ENCODE results near the gene DYNLL2. TPM values are rescaled to one million over a fixed set of nuclear protein-coding genes. Genes with fewer than 3 reads are reported as not detected.
"Not testable (repeated sequence)": the region's sequence is repeated elsewhere in the genome, so short reads cannot be mapped to it uniquely, and the experiment has no call there.

Gene DYNLL2
- total RNA-seq, 1 experiment from 2014 or later = 13.2 TPM

DNA sequence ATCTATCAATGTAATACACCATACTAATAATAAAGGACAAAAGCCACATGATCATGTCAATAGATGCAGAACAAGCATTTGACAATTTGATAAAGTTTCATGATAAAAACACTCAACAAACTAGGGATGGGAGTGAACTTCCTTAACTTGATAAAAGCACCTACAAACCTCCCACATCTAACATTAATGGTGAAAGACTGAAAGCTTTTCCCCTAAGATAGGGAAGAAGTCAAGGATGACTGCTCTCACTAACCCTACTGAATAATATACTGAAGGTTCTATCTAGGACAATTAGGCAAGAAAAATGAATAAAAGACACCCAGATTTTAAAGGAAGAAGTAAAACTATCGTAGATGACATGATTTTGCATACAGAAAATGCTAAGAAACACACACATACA, 10.4 kb upstream of the DYNLL2 start:
- DNase-seq (ENCODE audit: low read depth) = no peak

DNA sequence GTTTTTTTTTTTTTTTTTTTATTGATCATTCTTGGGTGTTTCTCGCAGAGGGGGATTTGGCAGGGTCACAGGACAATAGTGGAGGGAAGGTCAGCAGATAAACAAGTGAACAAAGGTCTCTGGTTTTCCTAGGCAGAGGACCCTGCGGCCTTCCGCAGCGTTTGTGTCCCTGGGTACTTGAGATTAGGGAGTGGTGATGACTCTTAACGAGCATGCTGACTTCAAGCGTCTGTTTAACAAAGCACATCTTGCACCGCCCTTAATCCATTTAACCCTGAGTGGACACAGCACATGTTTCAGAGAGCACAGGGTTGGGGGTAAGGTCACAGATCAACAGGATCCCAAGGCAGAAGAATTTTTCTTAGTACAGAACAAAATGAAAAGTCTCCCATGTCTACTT, 10.0 kb upstream of the DYNLL2 start:
- DNase-seq (ENCODE audit: low read depth) = not testable (repeated sequence)

DNA sequence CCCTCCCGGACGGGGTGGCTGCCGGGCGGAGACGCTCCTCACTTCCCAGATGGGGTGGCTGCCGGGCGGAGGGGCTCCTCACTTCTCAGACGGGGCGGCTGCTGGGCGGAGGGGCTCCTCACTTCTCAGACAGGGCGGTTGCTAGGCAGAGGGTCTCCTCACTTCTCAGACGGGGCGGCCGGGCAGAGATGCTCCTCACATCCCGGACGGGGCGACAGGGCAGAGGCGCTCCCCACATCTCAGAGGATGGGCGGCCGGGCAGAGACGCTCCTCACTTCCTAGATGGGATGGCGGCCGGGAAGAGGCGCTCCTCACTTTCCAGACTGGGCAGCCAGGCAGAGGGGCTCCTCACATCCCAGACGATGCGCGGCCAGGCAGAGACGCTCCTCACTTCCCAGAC, 8.8 kb upstream of the DYNLL2 start:
- DNase-seq (ENCODE audit: low read depth) = not testable (repeated sequence)

DNA sequence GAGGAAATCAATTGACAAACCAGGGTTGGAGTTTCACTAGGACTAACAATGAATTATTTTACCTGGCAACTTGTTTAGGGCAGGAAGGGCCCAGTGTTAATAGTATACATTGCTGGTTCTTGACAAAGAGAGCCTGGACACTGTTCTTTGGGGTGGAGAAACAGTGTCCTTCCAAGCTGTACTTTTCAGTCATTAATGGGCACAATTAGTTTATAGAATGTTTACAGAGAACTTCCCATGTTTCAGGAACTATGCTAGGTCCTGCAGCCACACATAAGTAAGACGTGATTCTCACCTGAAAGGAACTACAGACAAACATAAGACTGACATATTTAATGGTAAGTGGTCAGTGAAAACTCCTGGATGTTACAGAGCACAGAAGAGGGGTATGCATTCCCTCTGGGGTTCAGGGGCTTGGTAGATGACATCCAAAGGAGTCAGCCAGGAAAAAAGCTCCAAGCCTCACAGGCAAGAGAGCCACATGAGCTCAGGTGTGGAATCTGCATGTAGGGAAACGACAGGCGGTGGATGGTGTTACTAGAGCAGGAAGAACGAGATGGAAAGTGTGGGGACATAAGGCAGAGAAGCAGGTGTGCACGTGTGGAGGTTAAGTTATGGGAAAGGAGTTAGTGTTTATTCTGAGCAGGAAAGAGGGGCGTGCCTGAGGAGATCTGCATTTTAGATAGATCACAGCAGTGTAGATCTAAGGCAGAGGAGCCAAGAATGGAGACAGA, 3.8 kb upstream of the DYNLL2 start:
- no peak for DNase-seq (ENCODE audit: low read depth)

DNA sequence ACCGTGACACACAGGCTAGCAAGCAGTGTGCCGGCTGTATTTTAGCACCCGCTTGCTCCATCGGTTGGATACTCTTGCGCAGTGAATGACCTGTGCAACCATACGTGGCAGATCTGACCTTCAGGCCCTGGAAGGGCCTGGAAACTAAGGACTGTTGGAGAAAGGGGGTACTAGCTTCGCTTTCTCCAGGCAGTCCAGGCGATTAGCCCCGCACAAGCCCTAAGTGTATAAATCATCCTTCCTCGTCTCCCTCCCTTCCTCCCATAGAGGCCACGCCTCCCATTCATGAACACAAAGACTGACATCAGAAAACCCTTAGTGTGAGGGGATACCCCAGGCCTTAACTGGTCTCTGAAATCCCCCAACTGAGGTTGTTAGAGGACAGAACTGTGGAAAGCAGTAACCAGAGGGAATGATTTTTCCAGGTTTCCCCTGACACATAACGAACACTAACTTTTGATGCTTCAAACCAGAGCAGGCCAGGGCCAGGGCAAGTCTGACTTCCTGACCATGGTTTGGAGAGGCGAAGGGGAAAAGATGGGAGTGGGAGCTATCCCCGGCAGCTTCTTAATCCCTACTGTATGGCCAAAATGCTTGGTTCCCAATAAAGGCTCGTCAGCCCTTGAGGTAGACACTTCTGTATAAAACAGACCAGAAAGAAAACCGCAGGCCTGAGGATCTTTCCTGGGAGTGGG, 1.4 kb upstream of the DYNLL2 start:
- DNase-seq (ENCODE audit: low read depth) = no peak

DNA sequence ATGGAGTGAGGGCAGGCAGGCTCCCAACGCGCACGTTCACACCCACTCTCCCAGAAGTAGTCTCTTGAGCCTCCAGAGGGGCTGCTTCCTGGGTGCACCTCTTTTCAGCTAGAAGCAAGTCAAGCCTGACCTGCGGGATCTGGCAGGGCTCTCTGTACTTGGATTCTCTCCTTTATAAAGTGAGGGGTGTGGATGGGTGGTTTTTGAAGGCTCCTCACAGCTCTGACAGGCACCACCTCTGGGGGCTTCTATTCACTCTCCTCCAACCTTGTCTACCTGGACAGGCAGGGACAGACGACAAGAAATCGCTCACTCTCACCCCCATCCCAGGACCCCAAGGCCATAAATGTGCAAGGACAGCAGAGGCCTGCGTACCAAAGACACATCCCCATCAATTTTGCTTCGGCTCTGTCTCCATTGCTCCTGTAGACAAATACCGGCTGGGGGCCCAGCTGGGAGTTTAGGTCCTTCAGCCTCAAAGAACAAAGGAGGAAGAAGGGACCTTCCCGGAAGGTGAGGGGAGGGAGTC, 814 bp upstream of the DYNLL2 start:
- DNase-seq (ENCODE audit: low read depth) = no peak

DNA sequence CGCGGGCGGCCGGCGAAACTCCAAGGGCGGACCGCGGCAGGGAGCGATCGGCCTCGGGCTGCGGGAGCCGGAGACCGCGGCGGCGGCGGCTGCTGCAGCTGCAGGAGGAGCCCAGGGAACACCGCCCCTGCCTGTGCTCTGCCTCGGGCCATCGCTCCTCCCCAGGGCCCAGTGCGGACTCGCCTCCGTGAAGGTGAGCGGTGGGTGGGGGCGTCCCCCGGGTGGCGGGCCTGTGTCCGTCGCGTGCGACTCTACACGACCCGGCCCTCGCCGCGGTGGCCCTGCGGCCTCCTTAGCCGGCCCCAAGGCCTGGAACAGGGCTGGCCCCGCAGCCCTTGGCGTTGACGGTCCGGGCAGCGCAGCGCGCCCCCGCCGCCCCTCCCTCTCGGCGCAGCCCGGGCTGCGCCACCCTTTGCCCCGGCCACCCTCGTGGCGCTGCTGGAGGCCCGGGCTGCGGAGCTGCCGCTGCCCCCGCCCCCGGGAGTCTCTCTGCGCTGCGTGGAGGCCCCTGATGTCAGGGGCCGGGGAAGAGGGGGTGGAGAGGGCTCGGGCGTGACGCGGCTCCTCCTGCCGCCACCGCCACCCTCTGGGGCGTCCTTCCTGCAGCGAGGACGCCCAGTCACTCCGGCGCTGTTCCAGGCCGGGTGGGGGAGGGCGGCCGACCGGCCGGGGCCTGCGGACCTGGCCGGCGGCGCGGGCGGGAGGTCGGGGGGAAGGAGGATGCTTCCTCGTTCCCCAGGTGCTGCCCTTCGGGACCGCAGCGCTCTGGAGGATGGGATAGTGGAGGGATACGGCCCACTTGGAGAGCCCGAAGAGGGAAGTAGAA, 485 bp downstream of the DYNLL2 start:
- peak; percentile 60 for DNase-seq (ENCODE audit: low read depth)

DNA sequence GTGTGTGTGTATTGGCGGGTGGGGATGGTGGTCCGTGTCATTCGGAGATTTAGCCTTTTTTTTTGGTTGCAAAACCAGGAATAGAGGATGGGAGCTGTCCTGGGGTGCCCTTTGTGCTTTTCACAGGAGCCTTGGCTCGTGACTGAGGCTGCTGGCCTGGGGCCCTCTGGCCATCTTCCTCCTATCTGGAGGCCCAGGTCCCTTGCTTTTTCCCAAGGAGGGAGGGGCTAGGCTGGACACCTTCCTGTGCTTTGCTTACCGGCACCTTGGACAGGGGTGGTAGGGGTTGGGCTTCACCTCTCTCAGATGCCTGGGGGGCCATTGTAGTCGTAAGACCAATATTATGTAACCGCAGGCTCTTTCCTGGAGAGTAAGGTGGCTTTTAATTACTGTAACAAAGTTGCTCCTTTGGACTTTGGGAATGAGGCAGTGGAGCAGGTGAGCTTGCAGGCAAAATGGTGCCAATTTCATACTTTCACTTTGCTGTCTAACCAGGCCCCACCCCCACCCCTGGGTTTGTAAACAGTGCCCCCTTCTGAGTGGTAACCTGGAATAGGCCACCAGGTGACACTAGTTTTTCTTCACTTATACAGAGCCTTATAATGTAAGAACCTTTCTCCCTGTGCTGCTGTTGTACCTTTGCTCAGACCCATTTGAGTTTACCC, 1.2 kb downstream of the DYNLL2 start:
- peak; percentile 54 for DNase-seq (ENCODE audit: low read depth)

DNA sequence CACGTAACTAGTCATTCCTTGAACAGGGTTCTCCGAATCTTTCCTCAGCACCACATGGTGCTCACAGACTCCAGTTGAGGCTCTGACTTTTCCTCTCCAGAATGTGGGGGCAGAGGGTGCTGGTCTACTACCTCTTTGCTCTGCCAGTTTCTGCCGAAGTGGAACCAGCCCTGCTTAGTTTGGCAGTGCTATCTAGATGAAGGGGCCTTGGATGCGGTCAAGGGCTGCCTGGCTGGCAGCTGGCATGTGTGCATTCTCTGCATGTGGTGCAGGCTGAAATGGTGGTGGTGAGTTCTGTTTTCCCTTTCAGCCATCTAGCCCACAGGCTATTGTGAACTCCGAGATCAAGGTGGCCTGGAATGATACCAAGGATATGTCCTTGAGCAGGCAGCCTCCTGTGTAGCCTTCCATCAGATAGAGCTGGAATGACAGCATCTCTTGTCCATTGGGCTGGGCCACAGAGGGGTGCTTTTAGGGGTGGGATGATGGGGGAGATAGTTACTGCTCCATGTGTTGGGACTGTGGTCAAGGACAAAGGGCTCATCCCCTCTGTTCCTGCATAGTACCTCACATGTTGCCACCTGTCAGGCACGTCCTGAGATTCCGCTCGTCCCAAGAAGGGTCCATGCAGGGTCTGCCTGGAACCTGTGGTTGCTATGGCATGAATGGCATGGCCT, 2.0 kb downstream of the DYNLL2 start:
- DNase-seq (ENCODE audit: low read depth) = no peak

DNA sequence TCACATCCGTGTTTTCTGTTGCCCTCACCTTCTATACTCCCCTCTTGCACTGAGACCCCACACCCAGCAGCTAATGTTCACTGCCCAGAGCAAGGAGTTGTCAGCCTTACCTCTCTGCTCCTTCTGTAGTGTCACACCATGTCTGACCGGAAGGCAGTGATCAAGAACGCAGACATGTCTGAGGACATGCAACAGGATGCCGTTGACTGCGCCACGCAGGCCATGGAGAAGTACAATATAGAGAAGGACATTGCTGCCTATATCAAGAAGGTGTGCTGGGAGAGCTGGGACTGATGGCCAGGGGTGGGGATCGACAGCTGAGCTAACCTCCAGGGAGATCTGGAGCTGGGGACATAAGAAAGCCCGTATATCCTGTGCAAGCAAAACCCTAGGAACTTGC, 3.7 kb downstream of the DYNLL2 start:
- no peak for DNase-seq (ENCODE audit: low read depth)

DNA sequence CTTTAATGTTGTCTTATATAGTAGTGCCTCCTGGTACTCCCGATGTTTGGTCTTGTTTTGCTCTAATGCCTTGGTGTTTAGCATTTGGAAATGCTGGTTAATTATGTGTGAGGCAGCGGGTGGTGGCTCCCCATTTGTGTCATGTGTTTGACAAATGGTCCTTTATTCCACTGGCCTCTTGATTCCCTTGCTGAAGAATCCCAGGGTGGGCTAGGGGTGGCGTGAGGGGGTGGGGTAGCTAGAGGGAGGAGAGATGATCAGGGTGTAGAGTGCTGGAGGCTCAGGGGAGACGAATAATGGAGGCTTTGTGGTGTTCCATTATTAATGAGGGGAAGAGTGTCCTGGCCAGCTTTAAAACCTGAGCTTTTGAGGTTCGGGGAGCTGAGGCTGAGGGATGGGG, 5.4 kb downstream of the DYNLL2 start:
- DNase-seq (ENCODE audit: low read depth) = no peak

DNA sequence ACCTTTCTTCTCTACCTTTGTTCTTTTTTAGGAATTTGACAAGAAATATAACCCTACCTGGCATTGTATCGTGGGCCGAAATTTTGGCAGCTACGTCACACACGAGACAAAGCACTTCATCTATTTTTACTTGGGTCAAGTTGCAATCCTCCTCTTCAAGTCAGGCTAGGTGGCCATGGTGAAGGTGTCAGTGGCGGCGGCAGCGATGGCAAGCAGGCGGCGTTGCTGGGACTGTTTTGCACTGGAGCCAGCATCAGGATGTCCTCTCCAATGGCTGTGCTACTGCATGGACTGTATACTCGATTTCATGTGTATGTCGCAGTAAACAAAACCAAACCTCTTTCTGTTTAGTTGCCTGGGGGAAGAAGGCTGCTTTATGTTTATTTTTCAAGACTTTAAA, 5.9 kb downstream of the DYNLL2 start:
- no peak for DNase-seq (ENCODE audit: low read depth)

DNA sequence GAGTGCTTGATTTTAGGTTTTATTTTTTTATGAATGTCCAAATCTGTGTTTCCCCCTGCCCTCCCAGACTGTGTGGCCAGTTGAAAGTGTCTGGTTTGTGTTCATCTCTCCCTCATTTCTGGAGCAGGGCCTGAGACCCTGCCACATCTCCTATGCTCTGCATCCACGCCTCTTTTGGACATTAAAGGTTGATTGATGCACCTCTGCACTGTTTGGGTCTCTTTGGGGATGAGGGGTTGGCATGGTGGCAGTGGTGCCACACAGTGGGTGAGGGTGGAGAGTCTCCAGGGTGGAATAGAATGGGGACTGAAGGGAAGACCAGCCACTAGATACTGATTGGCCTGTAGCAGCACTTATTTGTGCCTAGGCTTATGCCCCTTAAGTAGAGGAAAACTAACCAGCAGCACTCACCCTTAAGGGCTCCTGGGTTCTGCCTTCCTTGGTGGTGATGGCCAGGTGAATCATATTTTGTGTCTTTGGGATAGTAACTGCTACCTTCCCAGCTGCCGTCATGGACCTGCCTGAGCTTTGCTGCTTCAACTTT, 7.9 kb downstream of the DYNLL2 start:
- DNase-seq (ENCODE audit: low read depth) = no peak

DNA sequence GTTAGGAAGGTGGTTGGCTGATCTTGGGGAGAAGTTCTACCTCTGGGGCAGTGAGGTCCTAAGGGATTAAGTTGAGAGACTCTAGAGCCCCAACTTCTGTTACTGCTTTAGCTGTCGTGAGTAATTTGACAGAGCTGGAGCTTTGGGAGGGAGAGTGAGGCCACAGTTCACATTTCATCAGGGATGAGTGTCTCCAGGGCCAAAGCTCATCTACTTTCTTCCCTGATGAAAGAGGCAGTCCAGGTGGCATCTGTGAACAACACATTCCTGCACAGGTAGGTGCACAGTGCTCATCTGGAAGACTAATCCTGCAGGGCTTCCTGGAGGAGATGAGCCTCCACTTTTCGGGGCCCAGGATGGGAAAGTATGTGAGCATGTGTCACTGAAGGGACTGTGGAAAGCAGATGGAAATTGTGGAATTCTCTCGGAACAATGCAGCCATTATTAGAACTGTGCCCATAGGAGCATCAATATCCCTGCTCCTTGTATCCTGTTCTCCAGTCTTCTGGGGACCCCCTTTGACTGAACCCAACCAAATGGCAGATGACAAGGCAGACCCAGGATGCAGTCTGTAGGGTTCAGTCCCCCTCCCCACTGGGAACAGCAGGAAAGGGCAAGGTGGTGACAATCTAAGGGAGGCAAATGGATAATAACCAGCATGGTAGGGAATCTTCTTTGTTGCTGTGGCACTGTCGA, 9.0 kb downstream of the DYNLL2 start:
- no peak for DNase-seq (ENCODE audit: low read depth)

DNA sequence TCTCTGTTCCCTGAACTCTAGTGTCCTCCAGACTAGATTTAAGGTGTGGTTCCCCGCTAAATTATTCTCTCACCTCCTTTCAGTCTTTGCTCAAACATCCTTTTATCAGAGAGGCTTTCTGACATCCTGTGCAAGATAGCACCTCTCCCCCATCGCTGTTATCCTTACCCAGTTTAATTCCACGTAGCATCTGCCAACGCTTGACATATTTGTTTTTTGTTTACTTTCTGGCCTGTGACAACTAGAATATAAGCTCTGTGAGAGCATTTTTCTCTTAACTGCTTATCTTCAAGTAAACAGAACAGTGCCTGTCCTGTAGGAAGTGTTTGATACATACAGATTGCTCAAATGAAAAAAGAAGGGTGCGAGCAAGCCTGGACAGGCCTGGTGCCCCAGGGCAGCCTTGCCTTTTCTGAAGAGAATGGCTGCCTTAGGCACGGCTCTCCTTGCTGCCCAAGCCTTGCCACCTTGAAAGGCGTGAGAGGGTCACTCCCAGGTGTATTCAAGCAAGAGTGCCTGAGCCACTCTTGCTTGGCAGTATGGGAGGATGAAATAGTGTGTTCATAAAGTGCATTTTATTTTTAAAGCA, 9.7 kb downstream of the DYNLL2 start:
- no peak for DNase-seq (ENCODE audit: low read depth)

DNA sequence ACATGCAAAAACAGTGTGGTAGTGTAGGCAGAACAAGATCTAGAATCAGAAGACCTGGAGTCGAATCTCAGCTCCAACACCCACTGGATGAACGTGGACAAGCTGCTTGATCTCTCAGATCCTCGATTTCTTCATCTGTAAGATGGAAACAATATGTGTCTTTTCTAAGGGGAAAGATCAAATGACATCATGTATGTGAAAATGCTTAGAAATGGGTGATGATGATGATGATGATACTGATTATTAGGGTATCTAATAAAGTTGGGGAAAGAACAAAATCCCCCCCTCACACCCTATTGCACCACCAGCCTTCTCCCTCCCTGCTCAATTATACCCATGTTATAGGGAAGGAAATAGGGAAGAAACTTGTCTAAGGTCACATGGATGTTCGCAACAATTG, 10.9 kb downstream of the DYNLL2 start:
- no peak for DNase-seq (ENCODE audit: low read depth)

DNA sequence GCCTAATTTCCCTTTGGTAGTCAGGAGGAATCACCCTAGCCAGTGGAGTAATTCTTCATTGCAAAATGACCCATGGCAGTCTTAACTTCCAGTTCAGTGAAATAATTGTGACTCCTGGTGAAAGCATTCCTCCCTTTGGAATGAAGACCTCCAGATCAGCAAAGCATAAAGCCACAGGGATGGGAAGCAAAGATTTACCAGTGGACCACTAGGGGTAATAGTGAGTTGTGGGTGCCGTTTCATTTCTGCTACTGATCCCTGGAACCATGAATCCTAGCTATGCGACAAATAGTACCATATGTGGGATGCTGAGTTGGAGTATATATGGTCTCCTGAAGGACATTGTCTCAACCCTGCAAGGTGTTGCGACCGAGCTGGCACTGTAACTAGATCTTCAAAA, 13.7 kb downstream of the DYNLL2 start:
- no peak for DNase-seq (ENCODE audit: low read depth)

DNA sequence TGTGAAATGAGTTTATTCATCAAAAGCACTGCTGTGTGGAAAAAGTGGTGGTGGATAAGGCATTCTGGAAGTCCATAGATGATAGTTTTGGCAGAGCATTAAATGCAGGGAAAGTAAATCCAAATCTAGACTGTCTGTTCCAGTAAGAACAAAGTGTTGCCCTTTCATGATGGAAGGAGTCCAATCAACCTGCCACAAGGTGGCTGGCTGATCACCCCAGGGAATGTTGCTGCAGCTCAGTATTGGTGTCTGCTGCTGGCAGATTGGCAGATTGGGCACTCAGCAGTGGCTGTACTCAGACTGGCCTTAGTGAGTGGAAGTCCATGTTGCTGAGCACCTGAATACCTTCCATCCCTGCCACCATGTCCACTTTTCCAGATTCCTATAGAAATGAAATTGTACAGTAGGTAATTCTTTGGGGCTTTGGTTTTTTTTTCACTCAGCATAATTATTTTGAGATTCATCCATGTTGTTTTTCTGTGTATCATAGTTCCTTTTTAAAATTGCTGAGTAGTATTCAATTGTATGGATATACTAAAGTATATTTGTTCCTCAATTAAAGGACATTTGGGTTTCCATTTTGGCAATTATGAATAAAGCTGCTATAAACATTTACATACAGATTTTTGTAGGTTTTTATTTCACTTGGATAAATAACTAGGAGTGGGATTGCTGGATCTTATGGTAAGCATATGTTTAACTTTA, 14.3 kb downstream of the DYNLL2 start:
- no peak for DNase-seq (ENCODE audit: low read depth)

DNA sequence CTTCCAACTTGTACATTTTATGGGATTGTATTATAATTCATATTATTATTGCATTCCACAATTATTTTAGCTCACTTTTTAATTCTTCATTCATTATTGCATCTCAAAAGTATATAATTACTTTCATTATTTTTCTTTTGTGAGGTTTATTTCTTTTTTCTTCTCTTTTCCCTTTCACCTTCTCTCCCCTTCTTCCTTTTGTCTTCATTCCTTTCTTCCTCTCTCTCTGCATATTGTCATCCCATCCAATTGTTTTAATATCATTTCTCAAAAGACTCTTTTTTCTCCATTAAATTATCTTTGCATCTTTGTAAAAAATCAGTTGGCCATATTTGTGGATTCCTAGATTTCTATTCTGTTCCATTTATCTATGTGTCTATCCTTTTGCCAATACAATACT, 17.3 kb downstream of the DYNLL2 start:
- no peak for DNase-seq (ENCODE audit: low read depth)

Data from M059J (cell line).